Right renal pelvis (tissue), 4 donors: ENCODE data around the gene ACP4. TPM values are rescaled to one million over a fixed set of nuclear protein-coding genes. Genes with fewer than 3 reads are reported as not detected.

Experiments used
- DNase-seq, 4 donors: peaks; one replicate each; pipeline ENCODE4 v3.0.0-alpha.2; 2013; ENCODE audit warnings: low read depth in 4 of 4, low spot score in 3 of 4, missing footprints in 1 of 4
- polyA plus RNA-seq, 4 donors: library from polyadenylated mRNA; unstranded; fragments of 120-200 nt; gene quantifications; one replicate each; pipeline ENCODE4 v1.2.1, GENCODE V29; 2013; ENCODE audit not compliant: insufficient read length in 4 of 4

ACP4 gene
- polyA plus RNA-seq, 4 donors, result 0.21 TPM; not detected in 3

GRCh38 chr19:50839712-50840655, 49.8 kb downstream of the ACP4 start:
- no peak for DNase-seq

GRCh38 chr19:50842130-50842529, 51.9 kb downstream of the ACP4 start:
- DNase-seq, result no peak

- DNase-seq, result no peak
Measured at GRCh38 chr19:50843205-50843604, 53.0 kb downstream of the ACP4 start.

GRCh38 chr19:50843701-50844221, 53.5 kb downstream of the ACP4 start:
- DNase-seq, result no peak

- DNase-seq, result no peak
Measured at GRCh38 chr19:50844296-50844935, 54.2 kb downstream of the ACP4 start.

Other genes starting within 250 kb of the ACP4 start
- gene LRRC4B, start 222.0 kb upstream of the ACP4 start, polyA plus RNA-seq, result 10 to 100 TPM; 18.1 to 29.8 (median 19.8) TPM
- 1 to 10 TPM in 3 of 4 donors, under 1 TPM in 1; 0.96 to 1.4 (median 1.1) TPM for gene SYT3, start 150.5 kb upstream of the ACP4 start, polyA plus RNA-seq
- gene C19orf81, start 141.0 kb upstream of the ACP4 start, polyA plus RNA-seq, result 1 to 10 TPM; 1.8 to 5.0 (median 2.2) TPM
- gene SHANK1, start 70.6 kb upstream of the ACP4 start, polyA plus RNA-seq, result 1 to 10 TPM; 5.1 to 7.2 (median 5.9) TPM
- gene CLEC11A, start 67.1 kb upstream of the ACP4 start, polyA plus RNA-seq, result 10 to 100 TPM; 22.8 to 39.3 (median 25.6) TPM
- gene GPR32, start 20.0 kb upstream of the ACP4 start, polyA plus RNA-seq, result not detected
- 1 to 10 TPM; 1.7 to 2.3 (median 2.0) TPM for gene KLK1, start 33.4 kb downstream of the ACP4 start, polyA plus RNA-seq
- gene KLK15, start 43.2 kb downstream of the ACP4 start, polyA plus RNA-seq, result under 1 TPM in 1 of 4 donors, not detected in 3; 0.11 TPM
- gene KLK3, start 64.5 kb downstream of the ACP4 start, polyA plus RNA-seq, result under 1 TPM; 0.28 to 0.55 (median 0.38) TPM
- under 1 TPM in 2 of 4 donors, not detected in 2; 0.03 to 0.24 TPM for gene KLK2, start 83.0 kb downstream of the ACP4 start, polyA plus RNA-seq
- gene KLK4, start 121.0 kb downstream of the ACP4 start, polyA plus RNA-seq, result under 1 TPM in 2 of 4 donors, not detected in 2; 0.05 to 0.22 TPM
- gene KLK5, start 162.6 kb downstream of the ACP4 start, polyA plus RNA-seq, result 1 to 10 TPM; 1.3 to 2.6 (median 2.1) TPM
- 10 to 100 TPM; 36.8 to 53.2 (median 42.2) TPM for gene KLK6, start 179.2 kb downstream of the ACP4 start, polyA plus RNA-seq
- 1 to 10 TPM; 5.1 to 9.7 (median 5.6) TPM for gene KLK7, start 193.5 kb downstream of the ACP4 start, polyA plus RNA-seq
- 1 to 10 TPM; 2.3 to 3.4 (median 2.6) TPM for gene KLK8, start 211.2 kb downstream of the ACP4 start, polyA plus RNA-seq
- gene KLK10, start 229.3 kb downstream of the ACP4 start, polyA plus RNA-seq, result under 1 TPM in 3 of 4 donors, not detected in 1; 0.29 to 0.32 (median 0.31) TPM
- under 1 TPM in 3 of 4 donors, not detected in 1; 0.21 to 0.28 (median 0.27) TPM for gene KLK11, start 236.2 kb downstream of the ACP4 start, polyA plus RNA-seq
- under 1 TPM in 1 of 4 donors, not detected in 3; 0.06 TPM for gene KLK12, start 244.6 kb downstream of the ACP4 start, polyA plus RNA-seq